Measurements from ENCODE around the gene PLSCR2. TPM values are rescaled to one million over a fixed set of nuclear protein-coding genes. Genes with fewer than 3 reads are reported as not detected.

The PLSCR2 gene
- total RNA-seq, 4 donors from 2014 or later = 1.3 TPM; not detected in 3

GRCh38 chr3:146468671-146469149, 651 bp downstream of the PLSCR2 start:
- TF ChIP-seq, protein P1, sequence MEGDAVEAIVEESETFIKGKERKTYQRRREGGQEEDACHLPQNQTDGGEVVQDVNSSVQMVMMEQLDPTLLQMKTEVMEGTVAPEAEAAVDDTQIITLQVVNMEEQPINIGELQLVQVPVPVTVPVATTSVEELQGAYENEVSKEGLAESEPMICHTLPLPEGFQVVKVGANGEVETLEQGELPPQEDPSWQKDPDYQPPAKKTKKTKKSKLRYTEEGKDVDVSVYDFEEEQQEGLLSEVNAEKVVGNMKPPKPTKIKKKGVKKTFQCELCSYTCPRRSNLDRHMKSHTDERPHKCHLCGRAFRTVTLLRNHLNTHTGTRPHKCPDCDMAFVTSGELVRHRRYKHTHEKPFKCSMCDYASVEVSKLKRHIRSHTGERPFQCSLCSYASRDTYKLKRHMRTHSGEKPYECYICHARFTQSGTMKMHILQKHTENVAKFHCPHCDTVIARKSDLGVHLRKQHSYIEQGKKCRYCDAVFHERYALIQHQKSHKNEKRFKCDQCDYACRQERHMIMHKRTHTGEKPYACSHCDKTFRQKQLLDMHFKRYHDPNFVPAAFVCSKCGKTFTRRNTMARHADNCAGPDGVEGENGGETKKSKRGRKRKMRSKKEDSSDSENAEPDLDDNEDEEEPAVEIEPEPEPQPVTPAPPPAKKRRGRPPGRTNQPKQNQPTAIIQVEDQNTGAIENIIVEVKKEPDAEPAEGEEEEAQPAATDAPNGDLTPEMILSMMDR (IDR thresholded peaks at IDR 0.05) = no peak
- TF ChIP-seq POLR2A (IDR thresholded peaks at IDR 0.05) (no peak), POLR2AphosphoS5 (IDR thresholded peaks at IDR 0.05) (no peak), EP300 (IDR thresholded peaks at IDR 0.05) (no peak)
- no peaks in the 10 kb centered on the region for H3K36me3 ChIP-seq
- no peaks in the 10 kb centered on the region for H3K27me3 ChIP-seq
- H3K9me3 ChIP-seq = no peaks in the 10 kb centered on the region
- H3K4me3 ChIP-seq = peak overlapping the region in 1 of 2 donors; percentile 55
- peak overlapping the region; percentile 0 to 85 (median 75) for H3K27ac ChIP-seq
- 43 to 61% methylated on average over 7 to 10 of the region's 10 CpGs for WGBS, 2 donors (ENCODE audit: low coverage in 1 of 2)
- ATAC-seq = peak; percentile 8
- peaks cover 0 to 19% (median 0%) of the 10 kb centered on the region in 3 donors for H3K4me1 ChIP-seq

- Histone ChIP-seq H3K27me3 (no peaks in the 10 kb centered on the region), H3K27ac (peak overlapping the region in 3 of 4 donors; percentile 68 to 85 (median 82)), H3K4me3 (no peak overlapping the region), H3K4me1 (peaks cover 0 to 19% (median 0%) of the 10 kb centered on the region in 3 donors), H3K9me3 (no peaks in the 10 kb centered on the region), H3K36me3 (no peaks in the 10 kb centered on the region)
- TF ChIP-seq POLR2AphosphoS5 (IDR thresholded peaks at IDR 0.05) (peak; percentile 32), EP300 (IDR thresholded peaks at IDR 0.05) (no peak), POLR2A (IDR thresholded peaks at IDR 0.05) (no peak)
- TF ChIP-seq, protein P1 (IDR thresholded peaks at IDR 0.05) = no peak
- no peak for ATAC-seq
- 6 to 10% methylated on average over 2 to 3 of the region's 4 CpGs for WGBS, 2 donors (ENCODE audit: low coverage in 1 of 2)
Observed at GRCh38 chr3:146468234-146468633, 1.1 kb downstream of the PLSCR2 start.

GRCh38 chr3:146466604-146467003, 2.8 kb downstream of the PLSCR2 start:
- Histone ChIP-seq H3K9me3 (no peaks in the 10 kb centered on the region), H3K4me1 (peaks cover 0 to 19% (median 0%) of the 10 kb centered on the region in 3 donors), H3K4me3 (no peak overlapping the region), H3K36me3 (no peaks in the 10 kb centered on the region), H3K27me3 (no peaks in the 10 kb centered on the region), H3K27ac (no peak overlapping the region)
- TF ChIP-seq, protein P1 (IDR thresholded peaks at IDR 0.05) = no peak
- no peak for TF ChIP-seq EP300 (IDR thresholded peaks at IDR 0.05)
- TF ChIP-seq POLR2AphosphoS5 (IDR thresholded peaks at IDR 0.05) = no peak
- no peak for ATAC-seq
- 0 to 80% methylated on average over 1 of the region's 1 CpG for WGBS, 2 donors (ENCODE audit: low coverage in 1 of 2)

- peaks cover 0 to 19% (median 0%) of the 10 kb centered on the region in 3 donors for H3K4me1 ChIP-seq
- no peaks in the 10 kb centered on the region for H3K36me3 ChIP-seq
- 88 to 91% methylated on average over 3 to 6 of the region's 6 CpGs for WGBS, 2 donors (ENCODE audit: low coverage in 1 of 2)
- TF ChIP-seq, protein P1 (IDR thresholded peaks at IDR 0.05) = no peak
- TF ChIP-seq POLR2A (IDR thresholded peaks at IDR 0.05) = no peak
- TF ChIP-seq EP300 (IDR thresholded peaks at IDR 0.05) = no peak
- TF ChIP-seq POLR2AphosphoS5 (IDR thresholded peaks at IDR 0.05) = no peak
- H3K27ac ChIP-seq = no peak overlapping the region
- ATAC-seq = no peak
- no peaks in the 10 kb centered on the region for H3K27me3 ChIP-seq
- no peak overlapping the region for H3K4me3 ChIP-seq
- no peaks in the 10 kb centered on the region for H3K9me3 ChIP-seq
Observed at GRCh38 chr3:146465693-146466465, 3.5 kb downstream of the PLSCR2 start.

DNA sequence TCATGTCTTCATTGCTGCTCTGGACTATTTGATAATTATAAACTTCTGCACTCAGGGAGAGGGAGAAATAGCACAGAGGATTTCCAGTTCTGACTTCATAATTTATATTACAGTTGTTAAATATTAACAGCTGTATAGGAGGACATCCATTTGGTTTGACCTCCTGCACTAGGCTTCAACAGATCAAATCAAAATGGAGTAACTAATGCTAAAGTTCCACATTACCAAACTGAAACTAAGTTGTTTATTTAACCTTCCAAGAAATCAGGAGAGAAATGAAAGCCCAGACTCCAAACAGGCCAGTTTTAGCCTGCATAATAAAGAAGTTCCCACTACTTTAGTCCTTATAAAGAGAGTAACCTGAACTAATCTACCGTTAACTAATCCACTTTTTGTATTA, 4.6 kb downstream of the PLSCR2 start:
- Histone ChIP-seq H3K9me3 (no peaks in the 10 kb centered on the region), H3K27me3 (no peaks in the 10 kb centered on the region), H3K27ac (no peak overlapping the region), H3K36me3 (no peaks in the 10 kb centered on the region), H3K4me3 (no peak overlapping the region), H3K4me1 (peaks cover 0 to 16% (median 0%) of the 10 kb centered on the region in 3 donors)
- TF ChIP-seq, protein P1 (IDR thresholded peaks at IDR 0.05) = no peak
- TF ChIP-seq EP300 (IDR thresholded peaks at IDR 0.05) (no peak), POLR2AphosphoS5 (IDR thresholded peaks at IDR 0.05) (no peak), POLR2A (IDR thresholded peaks at IDR 0.05) (no peak)
- WGBS, 2 donors (ENCODE audit: low coverage in 1 of 2) = 33 to 58% methylated on average over 1 of the region's 1 CpG
- no peak for ATAC-seq
